T-helper 2 cell (primary cell): ENCODE data around the gene CMIP.
A peak's percentile ranks its signal among the peaks of the same experiment; 100 is the strongest.
"Not testable (repeated sequence)": the region's sequence is repeated elsewhere in the genome, so short reads cannot be mapped to it uniquely, and the experiment has no call there.

ENCODE experiments used
- DNase-seq, 5 experiments: peaks; one replicate each; pipeline versions ENCODE4 v3.0.0 to v3.0.0-alpha.2; 2012 to 2022

CMIP gene

GRCh38 chr16:81569361-81570034, 124.9 kb downstream of the CMIP start:
- DNase-seq, result no peak

GRCh38 chr16:81570151-81570846, 125.7 kb downstream of the CMIP start:
- DNase-seq, result no peak

GRCh38 chr16:81571175-81571574, 126.6 kb downstream of the CMIP start:
- DNase-seq, result no peak

DNA sequence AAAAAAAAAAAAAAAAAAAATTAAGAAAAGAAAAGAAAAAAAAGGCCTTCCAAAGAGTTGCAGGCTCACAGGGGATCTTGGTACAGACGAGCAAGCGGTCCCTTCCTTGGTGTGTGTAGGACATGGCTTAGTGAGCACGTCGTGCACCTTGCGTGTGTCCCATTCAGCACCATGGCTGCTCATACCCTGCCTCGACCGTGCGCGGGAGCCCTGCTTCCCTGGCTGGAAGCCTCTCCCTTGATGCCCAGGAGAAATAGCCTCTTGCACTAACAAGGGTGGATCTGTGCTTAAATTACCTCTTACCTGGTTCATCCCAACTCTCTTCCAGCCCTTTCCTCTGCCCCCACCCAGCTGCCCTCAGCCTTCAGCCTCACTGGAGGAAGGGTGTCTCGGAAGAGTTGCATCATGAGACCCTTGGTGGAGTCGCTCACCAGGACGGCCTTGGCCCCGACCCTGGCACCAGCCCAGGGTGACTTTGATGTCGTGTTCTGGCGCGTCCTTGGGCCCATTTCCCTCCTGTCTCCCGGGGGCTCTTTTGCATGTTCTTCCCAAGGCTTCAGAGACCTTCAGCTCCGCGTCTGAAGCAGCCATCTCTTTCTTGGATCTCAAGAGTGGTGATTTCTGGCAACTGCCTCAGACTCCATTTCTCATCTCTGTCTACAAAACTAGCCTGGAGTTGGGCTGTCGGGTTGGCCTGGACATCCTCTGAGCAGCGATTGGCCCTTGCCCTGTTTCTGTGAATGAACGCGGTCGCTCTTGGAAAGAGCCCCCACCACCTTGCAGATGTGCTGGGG, 127.2 kb downstream of the CMIP start:
- DNase-seq, result no peak

GRCh38 chr16:81572386-81573144, 128.0 kb downstream of the CMIP start:
- DNase-seq, result no peak

DNA sequence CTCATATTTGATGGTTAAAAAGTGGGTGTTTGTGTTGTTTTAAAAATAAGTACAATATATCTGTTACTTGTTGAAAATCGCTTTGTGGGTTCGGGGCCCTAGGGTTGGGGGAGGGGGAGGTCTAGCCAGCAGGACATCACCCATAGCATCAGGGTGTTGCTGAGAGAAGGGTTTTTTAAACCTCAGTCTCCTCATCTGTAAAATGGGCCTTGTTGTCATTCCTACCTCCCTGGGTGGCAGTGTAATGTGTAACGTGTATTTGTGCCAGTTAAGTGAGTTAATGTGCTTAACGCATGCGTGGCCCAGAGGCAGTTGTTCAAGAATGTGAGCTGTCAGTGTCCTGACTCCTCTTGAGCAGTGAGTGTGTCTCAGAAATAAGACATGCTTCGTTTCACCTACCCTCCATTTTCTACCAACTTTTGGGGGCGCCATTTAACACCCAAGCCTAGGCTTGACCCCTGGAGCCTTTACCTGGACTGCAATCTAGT, 129.0 kb downstream of the CMIP start:
- DNase-seq, result no peak

DNA sequence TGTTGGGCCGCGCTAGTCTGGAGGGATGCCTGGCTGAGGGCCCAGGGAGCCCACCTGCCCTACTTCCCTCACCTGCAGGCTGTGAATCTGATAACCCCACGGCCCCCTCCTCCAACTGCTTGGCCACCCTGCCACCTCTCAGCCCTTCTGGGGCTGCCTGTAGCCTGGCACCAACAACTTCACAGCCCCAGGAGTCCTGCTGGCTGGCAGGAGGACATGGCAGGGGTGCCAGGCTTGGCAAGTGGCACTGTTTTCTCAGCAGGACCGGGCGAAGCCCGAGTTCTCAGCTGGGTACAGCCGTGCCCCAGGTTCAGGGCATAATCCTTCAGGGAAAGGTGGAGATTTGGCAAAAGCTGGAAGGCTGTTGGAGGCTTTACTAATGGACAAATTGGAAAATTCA, 129.6 kb downstream of the CMIP start:
- no peak for DNase-seq

GRCh38 chr16:81575307-81575706, 130.7 kb downstream of the CMIP start:
- DNase-seq, result no peak

GRCh38 chr16:81575834-81576233, 131.2 kb downstream of the CMIP start:
- DNase-seq, result no peak

- DNase-seq, result peak in 2 of 5 experiments; percentile 53 to 70
Measured at GRCh38 chr16:81576696-81577095, 132.1 kb downstream of the CMIP start.

- DNase-seq, result not testable (repeated sequence)
Measured at GRCh38 chr16:81577272-81577671, 132.7 kb downstream of the CMIP start.

DNA sequence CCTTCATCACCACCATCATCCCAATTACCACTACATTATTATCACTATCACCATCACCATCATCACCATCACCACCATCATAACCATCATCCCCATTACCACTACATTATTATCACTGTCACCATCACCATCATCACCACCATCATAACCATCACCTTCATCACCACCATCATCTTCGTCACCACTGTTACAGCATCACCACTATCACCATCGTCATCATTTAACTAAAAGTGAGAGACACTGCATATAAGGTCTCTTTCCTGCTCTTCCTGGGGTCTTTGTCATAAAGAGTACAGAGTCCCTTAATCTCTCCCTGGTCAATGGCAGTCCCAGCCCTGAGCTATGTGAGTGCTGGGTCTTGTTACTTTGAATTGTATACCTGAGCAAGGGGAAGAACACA, 133.5 kb downstream of the CMIP start:
- DNase-seq, result peak in 2 of 5 experiments; percentile 21 to 39

DNA sequence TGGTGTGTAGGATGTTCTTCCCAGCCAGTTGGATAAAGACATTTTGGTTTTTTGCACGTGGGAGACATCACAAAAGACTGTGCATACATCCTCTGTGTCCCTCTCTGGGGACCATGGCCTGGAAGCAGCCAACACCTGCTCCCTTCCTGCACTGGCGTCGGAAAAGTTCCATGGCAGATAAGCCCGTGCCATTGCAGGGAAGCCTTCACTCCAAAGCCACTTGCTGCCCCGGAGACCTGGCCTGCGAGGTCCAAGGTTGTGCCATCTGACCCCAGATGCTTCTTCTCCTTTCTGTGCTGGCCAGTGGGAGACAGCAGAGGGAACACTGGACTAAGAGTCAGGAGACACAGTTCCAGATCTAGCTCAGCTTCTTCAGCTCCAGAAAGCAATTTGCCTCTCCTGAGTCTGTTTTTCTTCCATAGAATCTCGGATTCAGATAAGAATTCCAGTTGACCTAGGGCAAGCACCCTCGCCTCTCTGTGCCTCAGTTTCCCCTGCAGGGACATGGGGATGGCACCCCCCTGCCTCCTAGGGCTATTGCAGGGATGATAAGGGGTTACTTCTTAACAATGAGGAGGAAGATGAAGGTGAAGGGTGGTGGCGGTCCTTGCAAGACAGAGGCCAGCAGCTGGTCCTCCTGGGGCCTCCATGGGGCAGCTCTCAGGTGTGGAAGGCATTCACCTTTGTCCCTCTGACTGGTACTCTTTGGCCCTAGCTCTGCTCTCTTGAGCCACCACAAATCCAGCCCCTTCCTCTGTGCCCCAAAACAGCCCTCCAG, 134.2 kb downstream of the CMIP start:
- no peak for DNase-seq

DNA sequence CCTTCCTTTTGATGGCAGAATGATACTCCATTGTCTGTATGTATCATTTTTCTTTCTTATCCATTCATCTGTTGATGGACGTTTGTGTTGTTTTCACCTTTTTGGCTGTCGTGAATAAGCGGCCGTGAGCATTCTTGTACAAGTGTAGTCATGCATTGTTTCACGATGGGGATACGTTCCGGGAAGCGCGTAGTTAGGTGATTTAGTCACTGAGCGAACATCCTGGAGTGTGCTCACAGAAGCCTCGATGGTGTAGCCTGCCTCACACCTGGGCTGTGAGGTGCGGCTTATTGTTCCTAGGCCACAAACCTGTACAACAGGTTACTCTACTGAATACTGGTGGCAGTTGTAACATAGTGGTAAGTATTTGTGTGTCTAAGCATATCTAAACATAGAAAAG, 136.5 kb downstream of the CMIP start:
- DNase-seq, result no peak

DNA sequence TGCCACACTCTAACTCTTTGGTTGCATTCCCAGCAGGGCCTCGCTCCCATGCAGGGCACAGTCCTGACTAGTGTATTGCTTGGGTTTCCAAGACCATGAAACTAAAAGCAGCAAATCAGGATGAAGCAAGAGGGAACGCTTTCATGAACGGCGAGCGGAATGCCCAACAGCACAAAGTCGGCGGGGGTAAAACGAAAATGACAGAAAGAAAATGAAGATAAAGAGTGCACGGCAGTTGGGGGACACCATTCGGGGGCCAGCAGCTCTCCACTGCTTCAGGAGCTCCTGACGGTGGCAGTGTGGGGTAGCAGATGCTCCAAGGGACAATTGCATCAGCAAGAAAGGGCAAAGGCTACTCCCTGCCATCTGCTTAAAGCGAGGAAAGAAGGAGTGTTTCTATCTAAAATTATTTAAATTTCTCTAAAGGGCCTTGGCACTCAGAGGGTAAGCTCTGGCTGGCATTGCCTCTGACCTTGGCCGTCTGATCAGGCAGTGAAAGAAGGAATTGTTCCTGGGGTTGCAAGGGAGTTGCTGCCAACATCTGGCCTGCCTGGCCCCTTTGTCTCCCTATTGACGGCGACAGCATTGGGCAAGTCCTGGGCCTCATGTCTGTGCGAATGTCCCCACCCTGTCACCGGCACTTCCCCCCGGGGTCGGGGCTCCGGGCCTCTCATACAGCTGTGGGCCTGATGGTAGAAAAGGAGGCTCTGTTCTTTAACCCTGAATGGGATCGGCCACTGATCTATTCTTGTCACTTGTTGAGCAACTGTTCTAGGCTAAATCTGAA, 138.2 kb downstream of the CMIP start:
- no peak for DNase-seq

- DNase-seq, result no peak
Measured at GRCh38 chr16:81583893-81584631, 139.5 kb downstream of the CMIP start.

DNA sequence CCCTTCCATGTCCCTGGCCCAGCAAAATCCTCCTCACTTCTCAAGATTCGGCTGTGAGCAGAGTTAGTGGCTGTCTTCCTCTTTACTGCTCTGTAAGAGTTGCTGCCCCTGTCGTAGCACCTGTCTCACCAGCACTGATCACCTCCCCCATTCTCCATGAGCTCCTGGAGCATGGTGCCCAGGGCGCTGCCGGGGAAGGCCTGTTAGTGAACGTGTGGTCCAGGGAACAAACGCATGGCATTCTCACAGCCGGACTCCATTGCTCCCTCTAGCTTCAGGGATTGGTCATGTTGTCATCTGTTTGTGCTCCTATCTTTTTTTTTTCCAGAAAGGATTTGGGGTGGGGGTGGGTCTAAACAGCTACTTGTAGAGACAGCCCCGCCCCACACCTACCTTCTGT, 141.2 kb downstream of the CMIP start:
- DNase-seq, result no peak

DNA sequence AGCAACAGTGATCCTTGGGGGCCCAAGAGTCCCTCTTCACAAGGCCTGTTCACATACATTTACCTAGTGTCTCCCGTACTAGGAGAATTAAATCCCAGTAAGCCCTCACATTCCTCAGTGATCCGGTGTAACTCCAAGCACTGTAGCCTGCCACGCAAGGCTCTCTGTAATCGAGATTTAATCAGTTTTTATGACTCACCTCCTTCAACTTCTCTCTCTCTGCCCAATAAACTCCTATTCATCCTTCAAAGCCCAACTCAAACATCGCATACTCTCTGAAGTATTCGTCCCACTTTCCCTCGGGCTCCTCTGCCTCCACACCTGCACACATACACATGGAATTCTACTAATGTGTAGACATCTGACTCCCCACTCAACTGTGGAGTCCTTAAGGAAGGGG, 141.8 kb downstream of the CMIP start:
- DNase-seq, result no peak

- DNase-seq, result no peak
Measured at GRCh38 chr16:81586977-81587625, 142.5 kb downstream of the CMIP start.

DNA sequence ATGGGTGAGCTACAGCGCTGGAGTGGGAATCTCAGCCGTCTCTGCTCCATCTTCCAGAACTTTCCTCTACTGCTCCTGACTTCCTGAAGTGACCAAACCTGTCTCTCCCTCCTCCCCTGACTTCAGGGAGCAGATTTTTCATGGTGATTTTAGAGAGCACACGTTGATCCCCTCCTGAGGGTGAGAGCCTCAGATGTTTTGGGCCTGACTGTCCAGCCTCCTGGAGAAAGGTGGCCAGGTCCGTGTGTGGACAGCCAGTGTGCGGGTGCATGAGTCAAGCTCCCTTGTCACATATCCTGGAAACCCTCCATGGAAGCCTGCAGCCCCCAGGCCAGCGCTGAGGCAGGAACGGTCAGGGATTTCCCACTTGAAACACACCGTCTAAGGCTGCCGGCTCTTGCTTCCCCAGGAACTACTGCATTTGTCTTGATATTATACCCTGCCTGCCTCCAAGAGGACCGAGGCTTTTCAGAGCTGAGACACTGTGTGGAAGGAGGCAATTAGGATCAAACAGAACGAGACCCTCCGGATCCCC, 143.1 kb downstream of the CMIP start:
- no peak for DNase-seq
